Epithelial cell of esophagus (primary cell): ENCODE measurements around the gene ETFB.

Source experiments
- DNase-seq: peaks from one replicate; pipeline ENCODE4 v3.0.0; 2010; ENCODE audit warnings: low read depth
- H3K4me3 ChIP-seq: 2 replicates; pipeline ENCODE4 v1.5.1; 2011; ENCODE audit warnings: mild to moderate bottlenecking, low read length, control low read depth
- TF ChIP-seq, protein P1 (sequence below): IDR thresholded peaks from 2 replicates; pipeline ENCODE4 v1.5.1; 2011; ENCODE audit warnings: low read depth, mild to moderate bottlenecking, low read length, control low read depth, inconsistent platforms; ENCODE audit not compliant: insufficient read depth; ENCODE audit errors: missing control alignments

ETFB gene

DNA sequence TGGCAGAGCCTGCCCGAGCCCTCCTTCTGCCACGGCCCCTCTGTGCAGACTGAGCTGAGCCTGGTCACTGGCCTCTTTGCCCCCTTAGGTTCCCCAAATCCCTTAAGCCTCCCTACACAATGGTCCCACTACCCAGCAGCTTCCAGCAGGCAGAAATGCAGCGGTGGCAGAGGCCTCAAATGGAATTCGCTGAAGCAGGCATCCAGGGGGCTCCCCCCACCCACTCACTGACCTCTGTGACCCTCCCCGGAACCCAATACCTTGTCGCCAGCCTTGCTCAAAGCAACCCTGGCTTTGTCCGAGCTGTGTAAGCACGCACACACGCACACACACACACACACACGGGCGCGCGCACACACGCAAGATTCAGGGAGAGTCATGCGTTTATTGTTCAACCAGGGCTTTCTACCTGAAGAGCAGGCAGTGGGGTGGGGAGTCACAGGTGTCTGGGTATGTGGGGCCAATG lies 21.8 kb upstream of the ETFB start, which contains the start of gene LIM2:
Gene LIM2, minus strand, starts transcription at position 51 of the 466 bp plus-strand sequence. CDS start 531 bp downstream, outside the sequence.
- H3K4me3 ChIP-seq: no peak within 1 kb of the TSS
- no peak for DNase-seq
- TF ChIP-seq, protein P1, sequence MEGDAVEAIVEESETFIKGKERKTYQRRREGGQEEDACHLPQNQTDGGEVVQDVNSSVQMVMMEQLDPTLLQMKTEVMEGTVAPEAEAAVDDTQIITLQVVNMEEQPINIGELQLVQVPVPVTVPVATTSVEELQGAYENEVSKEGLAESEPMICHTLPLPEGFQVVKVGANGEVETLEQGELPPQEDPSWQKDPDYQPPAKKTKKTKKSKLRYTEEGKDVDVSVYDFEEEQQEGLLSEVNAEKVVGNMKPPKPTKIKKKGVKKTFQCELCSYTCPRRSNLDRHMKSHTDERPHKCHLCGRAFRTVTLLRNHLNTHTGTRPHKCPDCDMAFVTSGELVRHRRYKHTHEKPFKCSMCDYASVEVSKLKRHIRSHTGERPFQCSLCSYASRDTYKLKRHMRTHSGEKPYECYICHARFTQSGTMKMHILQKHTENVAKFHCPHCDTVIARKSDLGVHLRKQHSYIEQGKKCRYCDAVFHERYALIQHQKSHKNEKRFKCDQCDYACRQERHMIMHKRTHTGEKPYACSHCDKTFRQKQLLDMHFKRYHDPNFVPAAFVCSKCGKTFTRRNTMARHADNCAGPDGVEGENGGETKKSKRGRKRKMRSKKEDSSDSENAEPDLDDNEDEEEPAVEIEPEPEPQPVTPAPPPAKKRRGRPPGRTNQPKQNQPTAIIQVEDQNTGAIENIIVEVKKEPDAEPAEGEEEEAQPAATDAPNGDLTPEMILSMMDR: no peak

DNA sequence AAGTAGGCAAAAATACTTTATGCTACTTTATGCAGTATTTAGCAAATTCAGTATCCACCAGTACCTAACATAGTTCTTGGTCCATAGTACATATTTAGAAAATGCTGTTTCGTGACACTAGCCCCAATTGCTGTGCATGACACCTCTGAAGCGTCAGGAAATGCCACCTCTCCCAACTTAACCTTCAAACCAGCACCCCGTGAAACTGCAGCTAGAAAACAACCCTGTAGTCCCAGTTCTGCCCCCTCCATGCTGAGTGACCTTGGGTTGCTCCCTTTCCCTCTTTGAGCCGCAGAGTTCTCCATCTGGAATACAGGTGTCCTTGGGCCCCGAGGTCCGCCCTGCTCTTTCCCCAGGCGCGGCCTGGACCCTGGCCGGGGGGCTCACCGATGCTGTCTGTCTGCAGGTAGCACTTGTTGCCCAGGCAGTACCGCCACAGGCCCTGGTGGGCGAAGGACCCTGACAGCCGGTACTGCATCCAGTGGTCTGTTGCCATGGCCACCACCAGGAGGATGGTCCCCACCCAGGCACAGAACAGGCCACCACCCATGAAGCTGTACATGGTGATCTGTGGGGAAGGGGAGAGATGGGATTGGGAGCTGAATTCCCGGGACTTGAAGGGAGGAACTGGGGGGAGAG lies 20.8 kb upstream of the ETFB start:
- no peak for DNase-seq
- TF ChIP-seq, protein P1: no peak
- H3K4me3 ChIP-seq: no peak overlapping the region

DNA sequence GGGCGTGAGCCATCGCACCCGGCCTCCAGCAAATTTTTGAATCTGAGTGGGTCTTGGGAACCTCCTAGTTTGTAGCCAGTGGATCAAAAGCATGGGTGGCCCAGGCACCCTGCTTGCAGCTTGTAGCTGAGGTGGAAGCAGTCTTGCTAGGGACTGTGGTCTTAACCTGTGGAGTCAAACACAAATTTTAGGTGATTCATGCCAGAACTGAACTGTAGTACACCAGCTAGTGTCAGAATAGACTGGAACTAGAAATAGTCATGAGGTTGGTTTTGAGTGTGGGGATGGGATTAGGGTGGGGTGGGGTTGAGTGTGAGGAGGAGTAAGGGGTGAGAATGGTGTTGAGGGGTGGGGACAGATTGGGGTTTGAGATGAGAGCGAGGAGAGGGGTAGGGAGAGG lies 15.8 kb upstream of the ETFB start:
- no peak for DNase-seq
- H3K4me3 ChIP-seq: no peak overlapping the region
- TF ChIP-seq, protein P1: no peak

DNA sequence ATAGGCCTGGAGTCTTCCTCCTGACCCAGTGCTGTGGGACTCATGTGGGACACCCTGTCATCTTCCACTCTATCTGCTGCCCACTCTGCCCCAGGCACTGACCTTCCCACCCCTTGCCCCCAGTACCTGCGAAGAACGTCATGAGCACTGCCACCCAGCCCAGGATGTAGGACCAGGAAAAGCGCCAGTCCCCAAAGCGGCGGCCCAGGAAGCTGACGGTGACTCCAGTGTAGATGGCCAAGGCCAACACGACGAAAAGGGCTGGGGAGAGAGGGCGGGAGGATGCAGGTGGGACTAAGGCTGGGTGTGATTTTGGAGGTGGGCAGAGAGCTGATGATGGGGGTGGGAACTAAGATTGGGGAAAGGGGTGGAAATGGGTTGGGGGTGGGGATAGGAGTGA lies 14.2 kb upstream of the ETFB start:
- no peak for DNase-seq
- TF ChIP-seq, protein P1: no peak
- no peak overlapping the region for H3K4me3 ChIP-seq

DNA sequence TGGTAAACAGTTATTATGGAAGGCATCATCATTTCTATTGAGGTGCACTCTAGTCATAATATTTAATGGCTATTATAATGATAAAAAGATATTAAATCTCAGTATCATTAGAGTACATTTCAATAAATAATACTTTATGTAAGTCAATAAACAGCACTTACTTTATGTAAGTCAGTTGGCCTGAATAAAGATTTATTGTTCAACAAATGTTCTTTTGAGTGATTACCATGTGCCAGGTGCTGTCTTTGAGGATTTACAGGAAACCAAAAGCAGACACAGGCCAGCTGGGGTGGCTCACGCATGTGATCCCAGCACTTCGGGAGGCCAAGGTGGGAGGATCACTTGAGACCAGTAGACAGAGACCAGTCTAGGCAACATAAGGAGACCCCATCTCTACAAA lies 11.2 kb upstream of the ETFB start:
- DNase-seq: no peak
- TF ChIP-seq, protein P1: no peak
- no peak overlapping the region for H3K4me3 ChIP-seq

DNA sequence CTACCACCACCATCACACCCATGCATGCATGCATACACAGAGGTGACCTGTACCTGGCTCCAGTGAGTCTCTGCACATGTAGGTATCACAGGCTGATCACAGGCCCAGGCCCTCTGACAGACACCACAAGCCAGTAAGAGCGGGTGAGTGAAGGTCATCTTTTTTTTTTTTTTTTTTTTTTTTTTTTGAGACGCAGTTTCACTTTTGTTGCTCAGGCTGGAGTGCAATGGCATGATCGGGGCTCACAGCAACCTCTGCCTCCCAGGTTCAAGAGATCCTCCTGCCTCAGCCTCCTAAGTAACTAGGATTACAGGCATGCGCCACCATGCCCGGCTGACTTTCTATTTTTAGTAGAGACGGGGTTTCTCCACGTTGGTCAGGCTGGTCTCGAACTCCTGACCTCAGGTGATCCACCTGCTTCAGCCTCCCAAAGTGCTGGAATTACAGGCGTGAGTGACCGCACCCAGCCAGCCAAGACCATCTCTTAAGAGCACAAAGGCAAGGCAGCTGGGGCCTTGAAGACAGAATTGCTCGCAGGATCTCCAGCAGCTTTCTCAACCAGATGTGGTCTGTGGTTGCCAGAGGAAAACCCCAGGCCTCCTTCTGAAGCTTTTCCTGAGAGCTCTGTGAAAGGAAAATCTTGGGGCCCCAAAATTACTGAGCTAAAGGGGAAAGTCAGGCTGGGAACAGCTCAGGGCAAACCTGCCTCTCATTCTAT lies 9.5 kb upstream of the ETFB start:
- TF ChIP-seq, protein P1: no peak
- H3K4me3 ChIP-seq: no peak overlapping the region
- no peak for DNase-seq
